ENCODE data around the gene IL17RB. TPM values are rescaled to one million over a fixed set of nuclear protein-coding genes. Genes with fewer than 3 reads are reported as not detected.

The IL17RB gene
- polyA plus RNA-seq, 3 donors: 0.13 TPM; not detected in 2

GRCh38 chr3:53858096-53858741, 11.9 kb downstream of the IL17RB start:
- H3K9ac ChIP-seq (ENCODE audit: insufficient read depth, low read length, poor library complexity, severe bottlenecking): no peak overlapping the region
- no peaks in the 10 kb centered on the region for H3K9me3 ChIP-seq (replicated peaks in 1 of 2; ENCODE audit: control insufficient read depth in 1 of 2, insufficient read depth in 1 of 2, low read length in 2 of 2)
- no peak for TF ChIP-seq CTCF (IDR thresholded peaks at IDR 0.05)
- H4K20me1 ChIP-seq (ENCODE audit: insufficient read depth, low read length): no peaks in the 10 kb centered on the region
- H3K4me2 ChIP-seq (replicated peaks; ENCODE audit: extremely low read depth, low read length, poor library complexity, severe bottlenecking): no peak overlapping the region
- H3K36me3 ChIP-seq (replicated peaks in 1 of 2; ENCODE audit: control insufficient read depth in 1 of 2, insufficient read depth in 2 of 2, low read length in 2 of 2): peaks cover 5 to 45% of the 10 kb centered on the region in 2 donors
- Mint-ChIP-seq H3K36me3 (peaks cover 22 to 35% of the 10 kb centered on the region in 2 donors), H3K27ac (no peak overlapping the region), H3K4me3 (no peak overlapping the region), H3K4me1 (peaks cover 6% of the 10 kb centered on the region), H3K9me3 (no peaks in the 10 kb centered on the region), H3K27me3 (ENCODE audit: low read depth in 3 of 3) (peaks cover 3 to 12% (median 4%) of the 10 kb centered on the region in 3 donors)
- intact Hi-C loops (cut with micrococcal nuclease): no loop called here
- no peaks in the 10 kb centered on the region for H3K79me2 ChIP-seq (ENCODE audit: insufficient read depth, low read length)
- H2AFZ ChIP-seq (ENCODE audit: insufficient read depth, low read depth, low read length, poor library complexity, severe bottlenecking): no peak overlapping the region
- no peak overlapping the region for H3K27ac ChIP-seq (ENCODE audit: low read depth in 1 of 2, low read length in 2 of 2)
- no peak overlapping the region for H3K4me3 ChIP-seq (replicated peaks in 1 of 3; ENCODE audit: low read depth in 2 of 3, low read length in 3 of 3)
- no peaks in the 10 kb centered on the region for H3K4me1 ChIP-seq (ENCODE audit: control insufficient read depth in 1 of 2, insufficient read depth in 2 of 2, low read length in 2 of 2)
- no peak for DNase-seq
- H3K27me3 ChIP-seq (ENCODE audit: control insufficient read depth in 2 of 2, insufficient read depth in 2 of 2, low read length in 2 of 2): peaks cover 0 to 2% of the 10 kb centered on the region in 2 donors
- 82% methylated on average over 7 of the region's 7 CpGs for WGBS (ENCODE audit: insufficient coverage)

GRCh38 chr3:53859178-53859577, 12.8 kb downstream of the IL17RB start:
- Mint-ChIP-seq H3K27ac (no peak overlapping the region), H3K4me3 (no peak overlapping the region)

More at GRCh38 chr3:53859178-53859577, 12.8 kb downstream of the IL17RB start:
- H3K9me3 Mint-ChIP-seq: no peaks in the 10 kb centered on the region
- Histone ChIP-seq H3K27ac (ENCODE audit: low read depth in 1 of 2, low read length in 2 of 2) (no peak overlapping the region), H3K9ac (ENCODE audit: insufficient read depth, low read length, poor library complexity, severe bottlenecking) (no peak overlapping the region), H2AFZ (ENCODE audit: insufficient read depth, low read depth, low read length, poor library complexity, severe bottlenecking) (no peak overlapping the region), H3K79me2 (ENCODE audit: insufficient read depth, low read length) (no peaks in the 10 kb centered on the region), H3K4me1 (ENCODE audit: control insufficient read depth in 1 of 2, insufficient read depth in 2 of 2, low read length in 2 of 2) (no peaks in the 10 kb centered on the region), H3K27me3 (ENCODE audit: control insufficient read depth in 2 of 2, insufficient read depth in 2 of 2, low read length in 2 of 2) (peaks cover 0 to 2% of the 10 kb centered on the region in 2 donors), H3K9me3 (replicated peaks in 1 of 2; ENCODE audit: control insufficient read depth in 1 of 2, insufficient read depth in 1 of 2, low read length in 2 of 2) (no peaks in the 10 kb centered on the region), H3K36me3 (replicated peaks in 1 of 2; ENCODE audit: control insufficient read depth in 1 of 2, insufficient read depth in 2 of 2, low read length in 2 of 2) (peaks cover 7 to 55% of the 10 kb centered on the region in 2 donors), H3K4me3 (replicated peaks in 1 of 3; ENCODE audit: low read depth in 2 of 3, low read length in 3 of 3) (no peak overlapping the region), H4K20me1 (ENCODE audit: insufficient read depth, low read length) (no peaks in the 10 kb centered on the region), H3K4me2 (replicated peaks; ENCODE audit: extremely low read depth, low read length, poor library complexity, severe bottlenecking) (no peak overlapping the region)
- peaks cover 6% of the 10 kb centered on the region for H3K4me1 Mint-ChIP-seq
- TF ChIP-seq CTCF (IDR thresholded peaks at IDR 0.05): no peak
- no peak for DNase-seq
- 100% methylated on average over 3 of the region's 6 CpGs for WGBS (ENCODE audit: insufficient coverage)
- H3K36me3 Mint-ChIP-seq: peaks cover 26 to 44% of the 10 kb centered on the region in 2 donors
- intact Hi-C loops (cut with micrococcal nuclease): no loop called here
- peaks cover 3 to 10% (median 4%) of the 10 kb centered on the region in 3 donors for H3K27me3 Mint-ChIP-seq (ENCODE audit: low read depth in 3 of 3)
